Measurements from ENCODE around the gene ZMYND15.
"Not testable (repeated sequence)": the region's sequence is repeated elsewhere in the genome, so short reads cannot be mapped to it uniquely, and the experiment has no call there.

The ZMYND15 gene, protein sequence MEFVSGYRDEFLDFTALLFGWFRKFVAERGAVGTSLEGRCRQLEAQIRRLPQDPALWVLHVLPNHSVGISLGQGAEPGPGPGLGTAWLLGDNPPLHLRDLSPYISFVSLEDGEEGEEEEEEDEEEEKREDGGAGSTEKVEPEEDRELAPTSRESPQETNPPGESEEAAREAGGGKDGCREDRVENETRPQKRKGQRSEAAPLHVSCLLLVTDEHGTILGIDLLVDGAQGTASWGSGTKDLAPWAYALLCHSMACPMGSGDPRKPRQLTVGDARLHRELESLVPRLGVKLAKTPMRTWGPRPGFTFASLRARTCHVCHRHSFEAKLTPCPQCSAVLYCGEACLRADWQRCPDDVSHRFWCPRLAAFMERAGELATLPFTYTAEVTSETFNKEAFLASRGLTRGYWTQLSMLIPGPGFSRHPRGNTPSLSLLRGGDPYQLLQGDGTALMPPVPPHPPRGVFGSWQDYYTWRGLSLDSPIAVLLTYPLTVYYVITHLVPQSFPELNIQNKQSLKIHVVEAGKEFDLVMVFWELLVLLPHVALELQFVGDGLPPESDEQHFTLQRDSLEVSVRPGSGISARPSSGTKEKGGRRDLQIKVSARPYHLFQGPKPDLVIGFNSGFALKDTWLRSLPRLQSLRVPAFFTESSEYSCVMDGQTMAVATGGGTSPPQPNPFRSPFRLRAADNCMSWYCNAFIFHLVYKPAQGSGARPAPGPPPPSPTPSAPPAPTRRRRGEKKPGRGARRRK

GRCh38 chr17:4739122-4740024 lies at the start of gene ZMYND15, which contains the start of gene CXCL16:
Gene ZMYND15 (plus strand): TSS chr17:4739833. CDS start chr17:4740549, 716 bp downstream.
Gene CXCL16 (minus strand): TSS chr17:4739928. CDS start chr17:4739339, 589 bp downstream.
- DNase-seq: peak in 35 of 42 donors; percentile 9 to 68 (median 33)
- intact Hi-C loops (cut with DNase I): no loop called here

- DNase-seq; intact Hi-C loops (cut with DNase I): not testable (repeated sequence)
These were observed 49.8 kb upstream of the ZMYND15 start for GRCh38 chr17:4689872-4690271.

DNA sequence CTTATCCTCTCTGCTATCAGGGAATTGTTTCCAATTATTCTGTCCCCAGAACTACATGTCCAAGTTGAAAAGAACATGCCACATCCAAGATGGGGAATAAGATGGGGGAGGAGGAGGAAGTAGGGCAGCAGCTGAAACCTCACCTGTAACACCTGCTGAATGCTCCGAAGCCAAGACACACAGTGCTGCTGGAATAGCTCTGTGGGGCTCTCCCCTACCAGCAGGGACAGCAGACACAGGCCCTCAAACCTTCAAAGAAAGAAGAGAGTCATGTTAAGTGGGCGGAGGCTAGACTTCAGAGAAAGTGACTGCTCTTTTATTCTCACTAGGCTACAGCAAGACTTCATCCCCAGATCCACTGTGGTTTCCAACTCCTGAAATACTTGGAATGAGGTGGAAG lies 48.9 kb upstream of the ZMYND15 start:
- DNase-seq: no peak
- intact Hi-C loops (cut with DNase I): no loop called here

- intact Hi-C loops (cut with DNase I): no loop called here
- DNase-seq: peak in 1 of 42 donors; percentile 17
These were observed 47.9 kb upstream of the ZMYND15 start for GRCh38 chr17:4691686-4692085.

DNA sequence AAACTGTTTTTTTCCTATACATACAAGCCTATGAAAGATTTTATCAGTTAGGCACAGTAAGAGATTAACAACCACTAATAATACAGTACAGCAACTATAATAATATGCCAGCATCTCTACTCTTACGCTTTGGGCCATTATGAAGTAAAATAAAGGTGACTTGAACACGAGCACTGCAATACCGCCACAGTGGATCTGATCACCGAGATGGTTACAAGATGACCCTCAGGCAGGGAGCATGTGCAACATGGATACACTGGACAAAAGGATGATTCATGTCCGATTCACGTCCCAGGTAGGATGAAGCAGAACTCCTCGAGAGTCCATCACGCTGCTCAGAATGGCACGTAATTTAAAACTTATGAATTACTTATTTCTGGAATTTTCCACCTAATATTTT lies 46.2 kb upstream of the ZMYND15 start:
- no peak for DNase-seq
- intact Hi-C loops (cut with DNase I): no loop called here

DNA sequence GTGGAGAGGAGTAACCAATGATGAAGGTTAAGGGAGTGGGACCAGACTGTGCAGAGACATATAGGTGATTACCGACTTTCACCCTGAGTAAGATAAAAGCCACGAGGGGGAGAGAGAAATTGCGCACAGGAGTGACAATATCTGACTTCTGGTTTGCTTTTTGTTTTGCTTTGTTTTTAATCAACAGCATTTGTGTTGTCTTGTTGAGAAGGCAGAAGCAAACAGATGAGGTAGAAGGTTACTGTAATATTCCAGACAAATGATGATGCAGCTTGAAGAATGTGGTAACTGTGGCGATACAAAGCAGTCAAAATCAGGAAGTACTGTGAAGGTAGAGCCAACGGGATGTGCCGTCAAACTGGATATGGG lies 43.2 kb upstream of the ZMYND15 start:
- DNase-seq: no peak
- intact Hi-C loops (cut with DNase I): no loop called here

DNA sequence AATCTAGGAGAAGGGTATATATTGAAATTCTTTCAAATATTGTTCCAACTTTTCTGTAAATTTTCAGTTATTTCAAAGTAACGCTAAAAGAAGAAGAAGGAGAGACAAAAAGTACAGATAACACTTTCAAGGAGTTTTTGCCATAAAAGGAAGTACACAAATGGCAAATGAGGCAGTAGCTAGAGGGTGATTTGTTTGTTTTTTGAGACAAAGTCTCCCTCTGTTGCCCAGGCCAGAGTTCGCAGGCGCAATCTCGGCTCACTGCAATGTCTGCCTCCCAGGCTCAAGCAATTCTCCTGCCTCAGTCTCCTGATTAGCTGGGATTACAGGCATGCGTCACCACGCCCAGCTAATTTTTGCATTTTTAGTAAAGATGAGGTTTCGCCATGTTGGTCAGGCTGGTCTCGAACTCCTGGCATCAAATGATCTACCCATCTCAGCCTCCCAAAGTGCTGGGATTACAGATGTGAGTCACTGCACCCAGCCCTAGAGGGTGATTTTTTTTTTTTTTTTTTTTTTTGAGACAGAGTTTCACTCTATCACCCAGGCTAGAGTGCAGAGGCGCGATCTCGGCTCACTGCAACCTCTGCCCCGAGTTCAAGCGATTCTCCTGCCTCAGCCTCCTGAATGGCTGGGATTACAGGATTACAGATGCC lies 40.1 kb upstream of the ZMYND15 start:
- DNase-seq: peak in 1 of 42 donors; percentile 47
- intact Hi-C loops (cut with DNase I): not testable (repeated sequence)

GRCh38 chr17:4701116-4701515 lies 38.5 kb upstream of the ZMYND15 start:
- intact Hi-C loops (cut with DNase I): no loop called here
- no peak for DNase-seq

- DNase-seq: no peak
- intact Hi-C loops (cut with DNase I): no loop called here
These were observed 36.3 kb upstream of the ZMYND15 start for GRCh38 chr17:4703330-4703691.

GRCh38 chr17:4704574-4704907 lies 35.1 kb upstream of the ZMYND15 start:
- DNase-seq; intact Hi-C loops (cut with DNase I): not testable (repeated sequence)

- peak in 1 of 42 donors; percentile 23 for DNase-seq
- intact Hi-C loops (cut with DNase I): no loop called here
These were observed 34.6 kb upstream of the ZMYND15 start for GRCh38 chr17:4704991-4705390.

GRCh38 chr17:4706121-4706520 lies 33.5 kb upstream of the ZMYND15 start:
- intact Hi-C loops (cut with DNase I): no loop called here
- no peak for DNase-seq

- DNase-seq: peak in 31 of 42 donors; percentile 24 to 82 (median 53)
- intact Hi-C loops (cut with DNase I): no loop called here
These were observed 31.2 kb upstream of the ZMYND15 start for GRCh38 chr17:4708436-4708835.

- intact Hi-C loops (cut with DNase I): loop anchor here (1.0 to 2.0 kb wide), 2 partner anchors 21 to 81 kb away; partner anchors contain the start of gene MED11
- DNase-seq: peak; percentile 96 to 99 (median 99)
These were observed 29.6 kb upstream of the ZMYND15 start, which contains the start of gene ARRB2 for GRCh38 chr17:4709794-4710692. Gene ARRB2 (plus strand): TSS chr17:4710632. CDS start chr17:4710722, 90 bp downstream.

GRCh38 chr17:4710693-4711634 lies 28.7 kb upstream of the ZMYND15 start:
- peak in 9 of 42 donors; percentile 5 to 44 (median 23) for DNase-seq
- intact Hi-C loops (cut with DNase I): loop anchor here (1.0 to 2.0 kb wide), 2 partner anchors 20 to 80 kb away; partner anchors contain the start of gene MED11

- peak in 30 of 42 donors; percentile 9 to 71 (median 48) for DNase-seq
- intact Hi-C loops (cut with DNase I): loop anchor here (2.0 kb wide), 1 partner anchor 79 kb away; no protein-coding TSS in a partner anchor
These were observed 27.9 kb upstream of the ZMYND15 start for GRCh38 chr17:4711661-4712181.
